GM21576 (cell line): ENCODE data around the gene ANTXR1.

Experiments used
- ATAC-seq: cut with Tn5 transposase; IDR thresholded peaks from one replicate; pipeline ENCODE4 v1.9.1; 2021; ENCODE audit warnings: mild to moderate bottlenecking, moderate library complexity; ENCODE audit not compliant: unreplicated experiment

ANTXR1 gene

DNA sequence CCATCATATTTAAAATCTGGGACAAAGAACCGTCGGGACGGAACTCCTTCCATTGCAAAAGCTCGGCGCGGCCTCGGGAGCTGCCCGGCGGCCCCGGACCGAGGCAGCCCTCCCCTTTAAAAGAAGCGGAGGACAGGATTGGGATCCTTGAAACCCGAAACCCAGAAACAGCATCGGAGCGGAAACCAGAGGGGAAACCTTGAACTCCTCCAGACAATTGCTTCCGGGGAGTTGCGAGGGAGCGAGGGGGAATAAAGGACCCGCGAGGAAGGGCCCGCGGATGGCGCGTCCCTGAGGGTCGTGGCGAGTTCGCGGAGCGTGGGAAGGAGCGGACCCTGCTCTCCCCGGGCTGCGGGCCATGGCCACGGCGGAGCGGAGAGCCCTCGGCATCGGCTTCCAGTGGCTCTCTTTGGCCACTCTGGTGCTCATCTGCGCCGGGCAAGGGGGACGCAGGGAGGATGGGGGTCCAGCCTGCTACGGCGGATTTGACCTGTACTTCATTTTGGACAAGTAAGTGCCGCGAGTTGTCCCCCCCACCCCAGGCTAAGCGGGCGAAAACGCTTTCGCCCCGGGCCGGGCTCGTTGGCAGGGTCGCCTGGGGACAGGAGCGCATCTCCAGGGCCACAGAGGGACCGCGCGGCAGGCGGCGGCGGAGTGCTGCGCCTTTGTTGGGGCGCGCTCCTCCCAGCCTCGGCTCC is at the start of gene ANTXR1:
Gene ANTXR1 (plus strand): TSS at position 38 of the 698 bp plus-strand sequence. CDS start 321 bp downstream, at position 359.
- ATAC-seq = no peak

- ATAC-seq = no peak
Observed at GRCh38 chr2:68964282-68964681, 48.7 kb upstream of the ANTXR1 start.

DNA sequence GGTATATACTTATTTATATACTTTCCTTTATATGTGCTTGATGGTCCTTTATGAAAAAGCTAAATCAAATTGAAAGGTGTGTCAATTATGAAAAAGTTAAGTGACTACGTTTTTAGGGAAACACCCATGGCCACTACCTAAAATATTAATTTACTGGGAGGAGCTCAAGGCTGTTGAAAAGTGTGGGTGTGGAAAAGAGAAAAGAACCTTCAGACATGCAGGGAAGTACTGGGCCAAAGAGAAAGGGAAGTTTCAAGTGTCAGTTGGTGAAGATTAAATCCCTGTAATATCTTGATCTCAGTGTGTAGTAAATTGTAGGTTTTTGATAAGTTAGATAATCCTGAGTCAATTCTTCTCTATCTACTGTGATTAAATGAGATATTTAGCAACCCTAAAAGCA is 44.8 kb upstream of the ANTXR1 start:
- ATAC-seq = no peak

- no peak for ATAC-seq
Observed at GRCh38 chr2:68969736-68970490, 43.1 kb upstream of the ANTXR1 start.

GRCh38 chr2:68970566-68971265 is 42.3 kb upstream of the ANTXR1 start:
- ATAC-seq = no peak

DNA sequence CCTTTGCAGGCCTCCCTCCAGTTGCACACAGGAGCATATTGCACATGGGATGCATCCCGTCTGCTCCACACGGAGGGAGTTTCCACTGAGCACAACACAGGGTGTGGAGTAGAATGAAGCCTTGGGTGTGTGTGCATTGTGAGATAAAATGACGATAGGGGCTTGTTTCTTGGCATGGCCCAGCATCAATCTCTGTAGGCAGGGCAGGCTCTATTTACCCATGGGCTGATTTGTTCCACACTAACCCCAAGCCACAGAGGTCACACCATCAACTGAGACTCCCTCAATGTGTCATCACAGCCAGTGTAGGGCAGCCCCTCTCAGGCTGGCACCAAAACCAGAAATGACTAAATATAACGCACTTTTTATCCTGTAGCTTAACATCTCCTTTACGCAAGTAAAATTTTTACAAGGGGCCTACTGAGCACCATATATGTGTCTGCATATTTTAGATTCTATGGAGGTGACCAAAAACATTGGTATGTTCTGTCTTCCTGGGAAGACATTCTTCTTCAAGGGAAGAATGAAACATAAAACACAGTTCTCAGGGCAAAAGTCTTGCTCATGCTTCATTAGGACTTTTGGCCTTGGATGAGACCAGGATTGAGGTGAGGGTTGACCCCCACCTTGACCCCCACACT is 41.3 kb upstream of the ANTXR1 start:
- no peak for ATAC-seq

- ATAC-seq = no peak
Observed at GRCh38 chr2:68974251-68974650, 38.7 kb upstream of the ANTXR1 start, which contains the start of gene GKN1. Gene GKN1 (plus strand): TSS chr2:68974636. CDS start chr2:68974678, 42 bp downstream.

DNA sequence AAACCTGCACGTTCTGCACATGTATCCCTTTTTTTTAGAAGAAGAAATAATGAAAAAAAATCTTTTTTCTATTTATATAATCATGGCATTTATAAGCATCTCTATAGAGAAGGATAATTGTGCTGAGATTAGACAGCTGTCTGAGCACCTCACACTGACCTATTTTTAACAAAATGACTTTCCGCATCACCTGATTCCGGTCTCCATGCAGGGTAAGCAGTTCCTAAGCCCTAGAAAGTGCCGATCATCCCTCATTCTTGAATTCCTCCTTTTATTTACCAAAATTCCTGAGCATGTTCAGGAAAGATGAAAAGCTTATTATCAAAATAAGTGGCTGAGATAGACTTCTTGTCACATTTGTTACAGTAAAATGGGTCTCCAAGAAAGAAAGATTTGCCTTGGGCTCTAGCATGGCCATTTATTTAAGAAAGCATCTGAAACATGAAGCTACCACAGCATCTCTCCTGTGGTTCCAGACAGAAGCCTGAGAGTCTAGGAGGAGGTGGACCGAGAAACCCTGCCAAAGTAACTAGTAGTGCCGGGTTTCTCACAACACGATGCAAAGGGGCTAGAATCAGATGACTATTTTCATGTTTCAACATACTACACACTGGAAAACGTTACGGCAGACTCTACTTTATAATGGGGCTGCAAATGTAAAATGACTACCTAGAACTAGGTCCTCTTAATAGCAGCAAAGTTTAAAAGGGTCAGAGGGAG is 37.9 kb upstream of the ANTXR1 start:
- ATAC-seq = no peak

- no peak for ATAC-seq
Observed at GRCh38 chr2:68975844-68976243, 37.1 kb upstream of the ANTXR1 start.

GRCh38 chr2:68977453-68977852 is 35.5 kb upstream of the ANTXR1 start:
- ATAC-seq = no peak

DNA sequence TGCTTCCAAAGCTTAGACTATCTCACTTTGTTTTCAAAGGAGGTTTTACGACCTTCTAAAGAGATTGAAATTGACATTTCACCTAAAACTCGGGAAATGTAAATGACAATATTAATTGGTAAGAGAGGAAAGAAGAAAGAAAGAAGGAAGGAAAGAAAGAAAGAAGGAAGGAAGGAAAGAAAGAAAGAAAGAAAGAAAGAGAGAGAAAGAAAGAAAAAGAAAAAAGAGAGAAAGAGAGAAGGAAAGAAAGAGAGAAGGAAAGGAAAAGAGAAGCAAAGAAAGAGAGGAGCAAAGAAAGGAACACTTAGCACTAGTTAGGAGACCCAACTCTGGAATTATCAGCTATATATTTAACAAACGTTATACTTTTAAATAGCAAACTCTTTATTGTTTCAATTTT is 34.9 kb upstream of the ANTXR1 start:
- no peak for ATAC-seq

- no peak for ATAC-seq
Observed at GRCh38 chr2:68980956-68981355, 32.0 kb upstream of the ANTXR1 start.

- ATAC-seq = no peak
Observed at GRCh38 chr2:68987021-68987503, 25.9 kb upstream of the ANTXR1 start.

- no peak for ATAC-seq
Observed at GRCh38 chr2:68989035-68989434, 23.9 kb upstream of the ANTXR1 start.

DNA sequence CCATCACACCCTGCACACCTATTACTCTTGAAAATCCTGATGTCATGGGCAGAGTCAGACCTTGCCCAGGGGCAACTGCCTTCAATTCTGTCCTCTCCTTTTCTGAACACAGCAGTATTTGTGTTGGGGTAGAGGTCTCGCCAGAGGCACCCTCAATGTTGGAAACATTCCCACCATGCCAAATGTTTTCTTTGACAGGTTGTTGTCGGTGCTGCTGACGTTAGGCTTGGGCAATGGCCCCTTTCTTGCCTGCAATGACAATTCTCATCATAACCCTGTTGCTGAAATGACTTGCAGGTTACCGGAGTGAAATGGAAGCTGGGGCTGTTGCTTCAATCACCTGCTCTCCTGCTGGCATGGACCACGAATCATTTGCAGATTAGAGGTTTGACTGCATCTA is 20.6 kb upstream of the ANTXR1 start:
- ATAC-seq = no peak

GRCh38 chr2:68992933-68993332 is 20.0 kb upstream of the ANTXR1 start:
- no peak for ATAC-seq

GRCh38 chr2:68993660-68994059 is 19.3 kb upstream of the ANTXR1 start:
- ATAC-seq = no peak

GRCh38 chr2:68994864-68995263 is 18.1 kb upstream of the ANTXR1 start:
- ATAC-seq = no peak

- no peak for ATAC-seq
Observed at GRCh38 chr2:68995916-68996315, 17.1 kb upstream of the ANTXR1 start.

DNA sequence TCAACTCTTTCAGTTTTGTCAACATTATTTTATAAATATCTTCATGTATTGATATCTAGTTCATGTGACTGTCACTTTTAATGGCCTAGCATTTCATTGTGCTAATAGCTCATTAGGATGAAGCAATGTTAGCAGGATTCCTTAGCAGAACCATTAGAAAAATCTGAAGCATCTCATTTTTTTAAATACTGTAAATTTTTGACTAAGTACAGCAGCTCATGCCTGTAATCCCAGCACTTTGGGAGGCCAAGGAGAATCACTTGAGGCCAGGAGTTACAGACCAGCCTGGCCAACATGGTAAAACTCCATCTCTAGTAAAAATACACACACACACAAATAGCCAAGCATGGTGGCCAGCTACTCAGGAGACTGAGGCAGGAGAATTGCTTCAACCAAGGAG is 15.6 kb upstream of the ANTXR1 start:
- ATAC-seq = no peak
